Endodermal cell (in vitro differentiated cells): ENCODE data around the gene FRYL. TPM values are rescaled to one million over a fixed set of nuclear protein-coding genes. Genes with fewer than 3 reads are reported as not detected.

ENCODE experiments used
- DNase-seq: peaks from one replicate; pipeline ENCODE4 v3.0.0-alpha.2; 2017
- H3K27ac ChIP-seq: 2 replicates; pipeline ENCODE4 v1.5.1; 2013; ENCODE audit warnings: mild to moderate bottlenecking, low read depth, low read length, moderate library complexity
- H3K27me3 ChIP-seq: 2 replicates; pipeline ENCODE4 v1.6.1; 2013; ENCODE audit warnings: mild to moderate bottlenecking, low read length, moderate library complexity; ENCODE audit not compliant: insufficient read depth, control insufficient read depth, poor library complexity, severe bottlenecking
- H3K36me3 ChIP-seq: 2 replicates; pipeline ENCODE4 v1.7.0; 2013; ENCODE audit warnings: mild to moderate bottlenecking, low read length, moderate library complexity; ENCODE audit not compliant: control insufficient read depth, insufficient read depth
- H3K4me1 ChIP-seq: one replicate; pipeline ENCODE4 v1.7.0; 2013; ENCODE audit warnings: low read length; ENCODE audit not compliant: control insufficient read depth, insufficient read depth
- H3K4me3 ChIP-seq: 2 replicates; pipeline ENCODE4 v1.5.1; 2013; ENCODE audit warnings: mild to moderate bottlenecking, low read length, moderate library complexity
- H3K9ac ChIP-seq: 2 replicates; pipeline ENCODE4 v1.6.1; 2013; ENCODE audit warnings: mild to moderate bottlenecking, low read length, moderate library complexity; ENCODE audit not compliant: poor library complexity, severe bottlenecking; ENCODE audit errors: extremely low read depth
- H3K9me3 ChIP-seq: 2 replicates; pipeline ENCODE4 v1.6.1; 2013; ENCODE audit warnings: mild to moderate bottlenecking, low read length, moderate library complexity; ENCODE audit not compliant: control insufficient read depth
- H3K27ac Mint-ChIP-seq: 2 replicates; pipeline ENCODE4 v1.8.0; 2020; ENCODE audit warnings: mixed read lengths
- H3K27me3 Mint-ChIP-seq: 2 replicates; pipeline ENCODE4 v1.8.0; 2021; ENCODE audit warnings: mild to moderate bottlenecking, mixed read lengths; ENCODE audit not compliant: insufficient read depth
- H3K36me3 Mint-ChIP-seq: 2 replicates; pipeline ENCODE4 v1.8.0; 2020; ENCODE audit warnings: low read depth, mixed read lengths
- H3K4me1 Mint-ChIP-seq: 2 replicates; pipeline ENCODE4 v1.8.0; 2020; ENCODE audit warnings: mixed read lengths
- H3K4me3 Mint-ChIP-seq: 2 replicates; pipeline ENCODE4 v1.8.0; 2020; ENCODE audit warnings: mild to moderate bottlenecking, moderate library complexity, mixed read lengths
- H3K9me3 Mint-ChIP-seq: 2 replicates; pipeline ENCODE4 v1.8.0; 2020; ENCODE audit warnings: mild to moderate bottlenecking, mixed read lengths
- CTCF ChIP-seq: fragments of 200-600 bp; sonication (generic); conservative IDR thresholded peaks from 2 replicates; pipeline ENCODE4 v1.5.0; 2021; ENCODE audit warnings: antibody characterized with exemption, mild to moderate bottlenecking
- WGBS, 2 experiments: methylation state at CpG; one replicate each; pipeline versions ENCODE4 v1.1.5 to v1.1.7; 2013; ENCODE audit warnings: missing lambda C conversion rate in 2 of 2, mixed read lengths in 1 of 2; ENCODE audit not compliant: insufficient coverage in 1 of 2, insufficient read length in 1 of 2; 5-methylcytosine and 5-hydroxymethylcytosine counted together
- total RNA-seq, 2 donors: library from RNA; stranded (reverse); fragmentation: NEBNext Ultra II Directional in 1 of 2; extraction: Animal tissue kit (Norgen Biotek cat#: 25700) in 1 of 2; gene quantifications; 2 replicates in 1 of 2; 3 replicates in 1 of 2; pipeline ENCODE4 v1.2.1, GENCODE V29; 2021

The FRYL gene
- total RNA-seq, 2 donors from 2014 or later: 56.5 to 62.6 TPM

DNA sequence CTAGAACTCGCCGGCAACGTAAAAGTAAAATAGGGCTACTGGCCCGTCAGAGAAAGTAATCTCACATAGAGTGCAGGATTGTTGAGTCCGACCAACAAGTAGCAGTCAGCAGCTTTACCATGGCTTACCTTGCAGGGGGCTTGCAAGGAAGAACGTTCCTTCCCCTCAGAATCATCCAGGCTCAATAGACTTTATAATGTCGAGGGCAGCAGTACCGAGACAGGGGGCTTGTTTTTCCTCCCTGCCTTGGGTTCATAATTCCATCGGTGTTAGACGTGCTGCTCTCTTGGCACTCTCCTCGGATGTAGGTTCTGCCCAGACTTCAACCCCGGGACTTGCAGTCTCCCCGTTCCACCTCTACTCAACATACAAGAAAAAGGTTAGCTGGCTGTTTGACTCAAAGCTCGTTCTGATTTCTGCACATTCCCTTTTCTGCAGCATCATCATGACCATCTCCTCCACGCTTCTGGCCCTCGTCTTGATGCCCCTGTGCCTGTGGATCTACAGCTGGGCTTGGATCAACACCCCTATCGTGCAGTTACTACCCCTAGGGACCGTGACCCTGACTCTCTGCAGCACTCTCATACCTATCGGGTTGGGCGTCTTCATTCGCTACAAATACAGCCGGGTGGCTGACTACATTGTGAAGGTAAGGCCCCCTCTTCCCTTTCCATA is 295.4 kb downstream of the FRYL start:
- Mint-ChIP-seq H3K36me3 (no peaks in the 10 kb centered on the region), H3K4me1 (peaks cover 16% of the 10 kb centered on the region), H3K27me3 (peaks cover 79% of the 10 kb centered on the region), H3K4me3 (peak overlapping the region; percentile 50), H3K9me3 (no peaks in the 10 kb centered on the region), H3K27ac (no peak overlapping the region)
- DNase-seq: no peak
- Histone ChIP-seq H3K36me3 (no peaks in the 10 kb centered on the region), H3K27ac (no peak overlapping the region), H3K4me3 (no peak overlapping the region), H3K27me3 (peaks cover 69% of the 10 kb centered on the region), H3K4me1 (no peaks in the 10 kb centered on the region), H3K9ac (no peak overlapping the region), H3K9me3 (no peaks in the 10 kb centered on the region)
- TF ChIP-seq CTCF: no peak
- WGBS, 2 experiments: 91 to 94% methylated on average over 22 of the region's 22 CpGs

DNA sequence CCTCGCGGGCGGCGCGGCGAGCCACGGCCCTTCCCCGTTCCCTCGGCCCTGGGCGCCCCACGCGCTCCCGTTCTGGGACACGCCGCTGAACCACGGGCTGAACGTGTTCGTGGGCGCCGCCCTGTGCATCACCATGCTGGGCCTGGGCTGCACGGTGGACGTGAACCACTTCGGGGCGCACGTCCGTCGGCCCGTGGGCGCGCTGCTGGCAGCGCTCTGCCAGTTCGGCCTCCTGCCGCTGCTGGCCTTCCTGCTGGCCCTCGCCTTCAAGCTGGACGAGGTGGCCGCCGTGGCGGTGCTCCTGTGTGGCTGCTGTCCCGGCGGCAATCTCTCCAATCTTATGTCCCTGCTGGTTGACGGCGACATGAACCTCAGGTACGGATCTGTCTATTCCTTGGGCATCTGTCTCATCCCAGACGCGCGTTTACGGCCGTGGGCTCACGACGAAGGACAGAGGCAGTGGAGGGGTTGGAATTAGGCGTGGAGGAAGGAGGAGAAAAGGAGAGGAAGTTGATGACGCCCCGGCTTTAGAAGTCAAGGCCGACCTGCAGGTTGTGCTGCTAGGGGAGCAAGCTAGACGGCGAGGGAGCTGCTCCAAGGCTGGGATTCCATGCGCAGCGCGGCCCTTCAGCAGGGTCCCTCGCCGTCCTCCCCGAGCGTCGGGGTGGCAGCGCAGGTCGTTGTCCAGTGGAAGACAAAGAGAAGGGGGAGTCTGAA is 296.1 kb downstream of the FRYL start:
- TF ChIP-seq CTCF: peak; percentile 28
- H3K36me3 Mint-ChIP-seq: no peaks in the 10 kb centered on the region
- Histone ChIP-seq H3K9me3 (no peaks in the 10 kb centered on the region), H3K4me3 (peak overlapping the region; percentile 71), H3K9ac (no peak overlapping the region), H3K27ac (no peak overlapping the region), H3K27me3 (peaks cover 62% of the 10 kb centered on the region), H3K36me3 (no peaks in the 10 kb centered on the region), H3K4me1 (no peaks in the 10 kb centered on the region)
- peak; percentile 78 for DNase-seq
- H3K4me1 Mint-ChIP-seq: peaks cover 16% of the 10 kb centered on the region
- WGBS, 2 experiments: 62 to 77% methylated on average over 25 to 66 of the region's 66 CpGs
- no peak overlapping the region for H3K27ac Mint-ChIP-seq
- peaks cover 72% of the 10 kb centered on the region for H3K27me3 Mint-ChIP-seq
- H3K4me3 Mint-ChIP-seq: peak overlapping the region; percentile 50
- H3K9me3 Mint-ChIP-seq: no peaks in the 10 kb centered on the region

DNA sequence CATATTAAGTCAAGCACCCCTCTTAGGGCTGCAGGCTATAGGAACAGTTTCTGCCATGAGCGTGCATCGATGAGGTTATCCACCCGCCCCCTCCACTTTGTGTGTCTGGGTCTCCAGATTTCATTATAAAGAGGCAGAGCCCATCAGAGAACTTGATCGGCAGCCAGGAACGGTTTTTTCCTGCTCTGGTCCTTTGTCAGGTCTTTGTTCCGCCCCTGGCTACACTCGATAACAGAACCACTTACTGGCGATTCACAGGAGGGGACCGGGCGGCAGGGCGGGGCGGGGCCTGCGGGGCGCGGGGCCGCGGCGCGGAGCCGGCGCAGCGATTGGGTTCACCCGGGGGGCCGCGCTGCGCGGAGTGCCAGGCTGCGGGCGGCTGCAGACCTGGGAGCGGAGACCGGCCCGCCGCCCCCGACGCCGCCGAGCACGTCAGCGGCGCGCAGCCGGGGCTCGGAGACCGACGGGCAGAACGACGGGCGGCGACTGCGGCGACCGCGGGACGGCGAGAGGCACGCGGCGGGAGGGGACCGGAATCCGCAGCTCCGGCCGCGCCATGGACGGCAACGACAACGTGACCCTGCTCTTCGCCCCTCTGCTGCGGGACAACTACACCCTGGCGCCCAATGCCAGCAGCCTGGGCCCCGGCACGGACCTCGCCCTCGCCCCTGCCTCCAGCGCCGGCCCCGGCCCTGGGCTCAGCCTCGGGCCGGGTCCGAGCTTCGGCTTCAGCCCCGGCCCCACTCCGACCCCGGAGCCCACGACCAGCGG is 296.9 kb downstream of the FRYL start, which contains the start of gene SLC10A4:
Gene SLC10A4, plus strand, starts transcription at position 338 of the 771 bp plus-strand sequence. Its CDS starts 219 bp downstream, at position 557.
- TF ChIP-seq CTCF: no peak
- Histone ChIP-seq H3K9ac (no peak within 1 kb of the TSS), H3K9me3 (no peaks in the 10 kb centered on the region), H3K27ac (peak within 1 kb of the TSS; percentile 30), H3K36me3 (no peaks in the 10 kb centered on the region), H3K4me3 (peak within 1 kb of the TSS; percentile 71), H3K27me3 (peaks cover 55% of the 10 kb centered on the region), H3K4me1 (no peaks in the 10 kb centered on the region)
- H3K36me3 Mint-ChIP-seq: no peaks in the 10 kb centered on the region
- DNase-seq: peak; percentile 86
- no peaks in the 10 kb centered on the region for H3K9me3 Mint-ChIP-seq
- H3K27me3 Mint-ChIP-seq: peaks cover 65% of the 10 kb centered on the region
- peak within 1 kb of the TSS; percentile 50 for H3K4me3 Mint-ChIP-seq
- 5 to 6% methylated on average over 55 to 85 of the region's 85 CpGs for WGBS, 2 experiments
- H3K27ac Mint-ChIP-seq: no peak within 1 kb of the TSS
- H3K4me1 Mint-ChIP-seq: peaks cover 16% of the 10 kb centered on the region
